NCI-H1417 (cell line): ENCODE data around the gene CDH7.

ENCODE experiments used
- DNase-seq, 3 experiments: peaks; one replicate each; lab custom pipeline; 2025; lab: John Stamatoyannopoulos, UW

Gene CDH7, protein sequence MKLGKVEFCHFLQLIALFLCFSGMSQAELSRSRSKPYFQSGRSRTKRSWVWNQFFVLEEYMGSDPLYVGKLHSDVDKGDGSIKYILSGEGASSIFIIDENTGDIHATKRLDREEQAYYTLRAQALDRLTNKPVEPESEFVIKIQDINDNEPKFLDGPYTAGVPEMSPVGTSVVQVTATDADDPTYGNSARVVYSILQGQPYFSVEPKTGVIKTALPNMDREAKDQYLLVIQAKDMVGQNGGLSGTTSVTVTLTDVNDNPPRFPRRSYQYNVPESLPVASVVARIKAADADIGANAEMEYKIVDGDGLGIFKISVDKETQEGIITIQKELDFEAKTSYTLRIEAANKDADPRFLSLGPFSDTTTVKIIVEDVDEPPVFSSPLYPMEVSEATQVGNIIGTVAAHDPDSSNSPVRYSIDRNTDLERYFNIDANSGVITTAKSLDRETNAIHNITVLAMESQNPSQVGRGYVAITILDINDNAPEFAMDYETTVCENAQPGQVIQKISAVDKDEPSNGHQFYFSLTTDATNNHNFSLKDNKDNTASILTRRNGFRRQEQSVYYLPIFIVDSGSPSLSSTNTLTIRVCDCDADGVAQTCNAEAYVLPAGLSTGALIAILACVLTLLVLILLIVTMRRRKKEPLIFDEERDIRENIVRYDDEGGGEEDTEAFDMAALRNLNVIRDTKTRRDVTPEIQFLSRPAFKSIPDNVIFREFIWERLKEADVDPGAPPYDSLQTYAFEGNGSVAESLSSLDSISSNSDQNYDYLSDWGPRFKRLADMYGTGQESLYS

DNA sequence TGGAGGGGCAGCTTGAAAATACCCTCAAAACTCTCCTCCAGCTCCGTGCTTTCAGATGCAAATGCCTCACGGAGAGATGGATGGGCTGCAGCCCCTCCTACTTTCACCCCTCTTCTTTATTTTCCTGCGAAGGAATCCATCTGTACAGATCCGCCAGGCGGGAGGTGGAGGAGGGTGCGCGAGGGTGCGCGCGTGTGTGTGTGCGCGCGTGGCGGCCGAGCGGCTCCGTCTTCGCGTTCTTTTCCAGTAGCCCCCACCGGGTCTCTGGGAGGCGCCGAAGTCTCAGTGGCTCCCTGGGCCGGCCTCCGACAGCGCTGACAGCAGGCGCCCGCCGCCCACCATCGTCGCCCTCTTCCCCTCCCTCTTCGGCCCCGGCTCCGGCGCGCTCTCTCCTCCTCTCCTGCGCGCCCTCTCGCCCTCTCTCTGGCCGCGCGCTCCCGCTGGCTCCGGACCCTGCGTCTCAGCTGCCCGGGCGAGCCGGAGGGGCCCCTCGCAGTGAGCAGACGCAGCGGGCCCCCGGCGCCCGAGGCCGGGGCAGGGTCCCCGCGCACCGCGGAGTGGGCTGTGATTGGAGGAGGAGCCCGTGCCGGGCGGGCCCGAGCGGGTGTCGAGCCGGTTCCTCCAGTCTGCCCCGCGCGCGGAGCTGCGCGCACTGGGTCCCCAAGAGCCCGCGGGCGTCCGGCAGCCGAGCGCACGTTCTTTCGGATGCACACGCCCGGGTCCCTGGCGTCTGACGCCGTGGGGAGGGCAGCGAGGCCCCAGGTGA is at the start of gene CDH7:
CDH7 (plus strand) TSS at position 624 of the 766 bp plus-strand sequence. CDS start 11,831 bp downstream, outside the sequence.
- peak in 2 of 3 experiments; percentile 88 to 97 for DNase-seq

DNA sequence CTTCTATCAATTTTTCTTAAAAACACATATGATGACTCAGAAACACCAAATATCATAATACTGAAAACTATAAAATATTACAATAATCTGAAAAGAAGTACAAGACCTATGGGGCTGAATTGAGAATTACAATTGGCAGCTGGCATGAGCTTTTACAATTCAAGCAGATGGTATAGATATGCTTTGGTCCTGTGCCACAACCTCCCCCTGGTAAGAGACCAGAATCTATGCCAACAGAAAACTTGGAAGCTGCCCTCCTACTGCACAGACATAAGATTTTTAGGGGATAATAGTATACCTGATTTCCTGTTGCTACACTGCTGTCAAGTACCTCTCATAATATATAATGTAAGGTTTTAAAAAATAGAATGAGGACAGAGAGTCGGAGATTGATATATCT is 46.8 kb upstream of the CDH7 start:
- DNase-seq: no peak

DNA sequence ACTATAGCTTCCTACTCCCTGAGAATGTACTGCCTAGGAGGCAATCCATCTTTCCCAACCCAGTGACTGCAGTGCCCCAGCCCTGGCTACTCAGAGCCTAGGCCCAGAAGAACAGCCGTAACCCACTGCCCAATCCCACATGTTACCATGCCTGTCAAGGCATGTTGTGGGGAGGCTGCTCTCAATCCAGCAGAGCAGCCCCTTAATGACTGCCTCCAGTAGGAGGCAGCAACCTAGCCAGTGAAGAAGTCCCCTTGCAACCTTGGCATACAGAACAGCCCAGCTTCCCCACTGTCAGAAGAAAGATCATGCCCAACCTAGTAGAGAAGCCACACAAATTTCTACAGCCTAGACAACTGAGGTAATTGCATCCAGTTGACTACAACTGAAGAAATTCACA is 44.2 kb upstream of the CDH7 start:
- no peak for DNase-seq

DNA sequence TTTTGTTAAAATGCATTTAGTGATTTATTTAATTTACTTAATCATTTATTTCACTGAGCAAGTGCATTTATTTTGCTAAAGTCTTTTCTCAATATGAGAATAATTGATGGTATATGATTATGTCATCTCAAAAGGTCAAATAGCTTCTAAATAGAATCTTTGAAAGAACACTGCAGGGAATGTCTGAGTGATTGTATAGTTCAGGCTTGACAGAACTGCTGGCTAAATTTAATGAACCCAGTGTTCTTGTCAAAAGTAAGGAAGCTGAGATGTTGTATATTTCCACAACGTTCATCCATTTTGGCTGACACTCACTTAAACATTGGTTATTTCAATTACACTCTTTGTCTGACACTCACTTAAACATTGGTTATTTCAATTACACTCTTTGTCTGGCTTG is 39.3 kb upstream of the CDH7 start:
- peak in 1 of 3 experiments; percentile 51 for DNase-seq

DNA sequence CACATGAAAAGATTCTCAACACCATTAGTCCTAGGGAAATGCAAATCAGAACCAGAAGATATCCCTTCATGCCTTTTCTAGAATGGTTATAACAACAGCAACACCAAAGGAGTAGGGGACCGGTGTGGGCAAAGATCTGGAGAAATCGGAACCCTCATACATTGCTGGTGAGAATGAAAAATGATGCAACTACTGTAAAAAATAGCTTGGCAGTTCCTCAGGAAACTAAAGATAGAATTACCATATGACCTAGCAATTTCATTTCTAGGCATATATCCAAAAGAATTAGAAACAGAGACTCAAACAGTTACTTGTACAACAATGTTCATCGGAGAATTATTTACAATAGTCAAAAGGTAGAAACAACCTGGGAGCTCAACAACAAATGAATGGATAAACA is 29.2 kb upstream of the CDH7 start:
- DNase-seq: no peak

DNA sequence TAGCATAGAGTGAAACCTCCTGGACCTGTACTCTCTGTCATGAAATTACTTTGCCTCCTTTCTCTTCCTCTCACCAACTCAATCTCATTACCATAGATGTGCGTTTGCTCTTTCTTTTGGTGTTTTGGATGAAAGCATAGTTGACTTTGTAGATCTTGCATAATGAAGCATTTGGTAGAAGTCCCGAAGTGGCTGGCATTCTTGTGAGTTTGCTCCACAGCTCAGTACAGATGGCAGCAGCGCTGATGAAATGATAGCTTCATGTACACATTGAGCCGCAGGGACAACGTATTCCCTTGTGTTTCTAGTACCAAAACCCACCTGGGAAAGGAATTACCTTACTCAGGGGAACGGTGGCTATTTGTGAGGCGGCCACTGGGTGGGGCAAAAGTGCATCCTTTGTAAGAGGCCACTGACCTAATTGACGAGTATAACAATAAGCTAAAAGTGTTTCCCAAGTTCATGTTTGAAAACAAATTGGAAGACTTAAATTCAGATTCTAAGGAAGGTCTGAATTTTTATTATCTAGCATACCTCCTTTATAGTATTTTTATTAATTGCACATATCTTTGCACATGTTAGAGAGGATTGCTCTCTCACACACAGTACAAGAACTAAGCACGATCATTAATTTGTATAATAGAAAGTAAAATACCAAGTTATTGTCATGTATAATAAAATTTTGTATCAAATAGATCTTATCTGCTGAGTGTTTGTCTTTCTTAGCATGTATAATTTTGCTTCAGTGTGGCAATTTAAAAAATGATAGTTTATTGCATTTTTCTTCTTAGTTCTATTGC is 25.4 kb upstream of the CDH7 start:
- peak; percentile 24 to 92 (median 81) for DNase-seq

DNA sequence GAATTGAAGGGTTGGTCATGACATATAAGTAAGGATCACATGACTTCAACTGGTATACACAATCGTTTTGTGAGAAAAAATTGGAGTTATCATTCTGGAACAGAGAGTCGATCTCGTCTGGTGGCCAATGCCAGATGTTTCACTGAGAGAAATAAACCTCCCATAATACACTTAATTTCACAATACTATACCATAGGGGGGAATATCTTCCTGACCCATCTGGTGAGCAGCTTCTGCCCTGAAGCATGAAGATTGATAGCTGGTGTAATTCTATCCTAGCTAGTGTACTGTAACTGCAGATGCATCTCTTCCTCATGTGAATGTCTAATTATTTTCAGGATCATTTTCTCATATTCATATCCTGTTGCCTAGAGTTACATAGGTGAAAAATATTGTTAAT is 15.7 kb upstream of the CDH7 start:
- no peak for DNase-seq

DNA sequence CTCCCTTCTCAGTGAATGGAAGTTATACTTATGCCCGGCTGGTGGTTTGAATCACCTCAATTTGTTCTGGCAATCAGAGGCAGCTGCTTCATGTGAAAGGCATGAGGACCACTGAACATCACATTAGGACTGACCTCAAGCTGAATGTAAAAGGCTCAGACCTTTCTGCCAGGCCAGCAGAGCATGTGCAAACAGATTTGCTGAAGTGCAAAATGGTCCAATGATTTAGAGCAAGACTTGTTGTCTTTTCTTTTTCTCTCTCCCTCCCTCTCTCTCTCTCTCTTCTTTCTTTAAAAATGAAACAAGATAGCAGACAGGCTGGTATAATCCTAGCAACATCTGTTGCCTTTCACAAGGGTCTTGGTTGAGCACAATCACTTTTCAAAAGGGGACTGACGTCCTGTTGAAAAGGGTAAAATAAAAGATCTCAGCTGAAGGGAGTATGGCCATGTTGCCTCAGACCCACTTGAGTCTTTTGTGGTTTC is 13.3 kb upstream of the CDH7 start:
- peak in 2 of 3 experiments; percentile 29 to 69 for DNase-seq

DNA sequence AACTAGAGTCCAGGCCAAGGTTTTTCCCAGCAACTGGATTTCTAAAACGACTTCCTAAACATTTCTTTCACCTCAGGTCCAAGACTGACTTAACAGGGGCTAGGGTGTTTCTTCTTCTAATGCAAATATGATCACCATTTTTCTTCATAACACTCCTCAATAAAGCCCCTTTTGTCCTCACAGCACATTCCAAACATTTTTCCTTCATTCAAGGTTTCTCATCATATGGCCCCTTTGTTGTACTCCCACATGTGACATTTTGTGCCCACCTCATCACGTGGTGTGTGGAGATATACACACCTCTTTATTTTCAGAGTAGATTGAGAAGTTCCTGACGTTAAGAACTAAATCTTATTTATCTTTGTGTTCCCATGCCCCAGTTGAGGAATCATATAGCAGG is 3.9 kb upstream of the CDH7 start:
- DNase-seq: no peak

DNA sequence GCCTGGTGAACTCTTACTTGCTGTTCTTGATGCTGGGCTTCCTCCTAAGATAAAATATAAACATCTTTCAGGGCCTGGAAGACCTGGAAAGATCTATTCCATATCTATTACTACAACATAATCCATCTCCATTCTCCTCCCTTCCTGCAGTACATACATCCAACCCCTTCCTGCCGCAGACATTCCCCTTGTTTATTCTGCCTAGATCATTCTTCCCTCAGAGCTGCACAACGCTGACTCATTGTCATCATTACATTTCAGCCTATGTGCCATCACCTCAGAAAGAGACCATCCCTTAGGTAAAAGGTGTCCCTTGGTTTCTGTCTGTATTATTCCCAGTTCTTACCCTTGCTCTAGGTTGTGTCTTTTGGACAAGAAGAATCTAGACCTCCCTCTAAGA is 2.5 kb upstream of the CDH7 start:
- no peak for DNase-seq

DNA sequence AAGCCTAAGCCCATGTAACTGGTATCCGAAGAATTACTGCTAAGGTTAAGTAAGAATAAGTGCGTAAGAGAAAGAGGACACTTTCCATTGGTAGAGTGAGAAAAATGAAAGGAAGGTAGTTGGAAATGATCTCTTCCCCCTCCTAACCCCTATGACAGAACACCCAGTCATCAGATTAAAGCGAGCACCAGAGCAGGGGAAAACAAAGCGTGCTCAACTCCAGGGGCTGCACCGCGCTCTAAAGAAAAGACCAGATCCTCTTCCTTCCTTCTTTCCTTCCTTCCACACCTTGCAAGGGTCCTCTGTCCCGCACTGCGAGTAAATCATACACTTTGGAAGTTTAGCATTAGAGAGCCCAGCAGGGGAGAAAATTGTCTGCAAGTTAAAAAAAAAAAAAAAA is 971 bp upstream of the CDH7 start:
- DNase-seq: no peak

DNA sequence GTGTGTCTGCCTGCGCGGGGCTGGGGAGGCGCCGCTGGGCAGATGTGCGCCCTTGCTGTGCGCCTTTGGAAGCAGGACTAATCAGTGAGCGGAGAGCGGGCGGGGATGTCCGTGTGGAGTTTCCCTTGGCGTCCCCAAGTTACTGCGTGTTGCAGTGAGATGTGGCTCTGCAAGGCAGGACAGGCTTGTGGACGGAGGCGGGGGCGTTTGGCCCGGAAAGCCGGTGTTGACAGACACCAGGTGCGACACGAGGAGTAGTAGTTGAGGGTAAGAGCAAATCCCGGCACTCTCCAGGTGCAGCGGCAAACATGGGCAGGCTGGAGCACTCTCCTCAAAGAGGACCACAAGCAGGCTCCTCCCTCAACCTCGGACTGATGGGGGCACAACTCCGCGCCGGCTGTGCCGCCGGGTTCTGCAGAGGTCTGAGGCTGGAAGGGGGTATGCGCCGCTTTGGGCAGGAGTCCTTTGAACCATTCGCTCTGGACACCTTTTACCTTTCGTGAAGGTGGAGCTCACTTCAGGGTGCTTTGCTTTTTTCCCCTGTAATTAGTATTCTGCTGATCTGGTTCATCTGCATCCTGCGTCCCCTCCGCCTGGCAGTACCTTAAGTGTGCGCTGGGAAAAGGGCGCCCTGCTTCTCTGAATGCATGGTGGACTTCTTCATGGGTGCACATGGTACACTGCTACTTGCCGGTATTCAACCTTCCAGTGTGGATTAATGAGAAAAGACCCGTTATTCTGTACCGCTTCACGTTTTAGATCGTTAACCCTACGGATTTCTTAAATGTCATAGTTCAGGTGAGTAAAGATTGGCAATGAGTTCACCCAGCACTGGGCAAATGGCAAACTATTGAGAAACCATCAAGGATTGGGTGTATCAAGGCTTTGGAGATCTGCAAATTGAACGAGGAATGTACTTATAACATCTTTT is 608 bp downstream of the CDH7 start:
- peak in 2 of 3 experiments; percentile 93 to 97 for DNase-seq

DNA sequence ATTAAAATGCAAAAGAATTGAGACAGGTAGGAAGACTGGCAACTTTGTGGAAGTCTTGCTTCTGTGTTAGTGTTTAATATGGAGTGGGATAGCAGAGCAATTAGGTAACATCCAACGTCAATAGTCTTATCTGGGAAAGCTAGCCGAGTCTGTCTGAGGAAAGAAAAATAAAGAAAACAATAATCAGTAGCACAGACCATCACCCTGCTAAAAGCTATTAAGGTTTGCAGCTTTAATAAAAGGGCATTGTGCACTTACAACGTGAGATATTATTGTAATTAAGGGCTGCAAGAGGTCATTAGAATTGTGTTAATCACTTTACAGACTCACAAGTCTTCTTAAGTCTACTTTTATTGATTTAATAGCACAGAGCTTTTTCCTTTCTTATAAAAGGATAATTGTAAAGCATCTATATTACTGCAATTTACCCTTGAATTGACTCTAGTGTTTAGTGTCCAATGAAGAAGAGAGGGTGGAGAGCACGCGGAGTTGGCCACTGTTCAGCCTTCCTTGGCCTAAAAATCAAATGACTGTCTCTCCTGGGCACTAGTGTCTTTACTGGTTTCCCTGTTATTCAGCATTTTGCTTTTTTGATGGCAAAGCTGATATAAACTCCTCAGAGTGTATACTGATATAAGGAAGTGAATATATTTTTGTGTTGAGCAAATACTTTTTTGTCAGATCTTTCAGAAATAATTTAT is 2.0 kb downstream of the CDH7 start:
- DNase-seq: peak in 2 of 3 experiments; percentile 41 to 89

DNA sequence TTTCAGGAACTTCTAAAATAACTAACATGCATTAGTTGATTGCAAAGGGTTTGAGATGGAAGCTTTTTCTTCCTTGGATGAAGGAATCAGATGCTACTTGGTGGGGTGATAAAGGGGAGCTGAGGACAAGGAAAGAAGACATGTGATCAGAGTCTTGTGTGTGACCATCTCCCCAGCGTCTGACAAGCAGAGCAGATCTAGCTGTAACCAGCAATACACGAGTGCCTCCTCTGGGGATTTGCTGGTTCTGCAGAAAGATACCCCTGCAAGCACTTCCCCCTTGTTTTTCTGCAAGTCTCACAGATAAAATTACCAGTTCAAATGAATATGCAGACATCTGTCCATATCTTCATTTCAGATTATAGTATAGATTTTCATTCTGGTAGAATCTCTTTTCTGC is 2.7 kb downstream of the CDH7 start:
- peak; percentile 29 to 82 (median 59) for DNase-seq

DNA sequence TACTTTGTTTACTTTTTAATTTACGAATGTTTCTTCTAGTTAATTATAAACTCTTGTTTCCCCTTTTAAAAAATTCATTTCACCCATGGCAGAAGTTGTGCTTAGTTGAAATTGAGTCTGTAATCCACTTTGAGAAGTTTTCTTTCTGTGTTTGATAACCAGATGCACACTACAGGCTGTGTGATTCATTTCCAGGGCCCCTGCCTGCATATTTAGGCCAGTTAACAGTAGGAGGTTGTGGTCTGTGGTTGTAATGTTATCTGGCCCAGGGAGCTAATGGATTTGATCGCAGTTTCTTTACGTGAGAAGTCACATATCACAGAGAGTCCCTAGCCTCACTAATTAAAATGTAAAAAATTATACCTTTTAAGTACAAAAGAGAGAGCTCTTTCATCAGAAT is 3.3 kb downstream of the CDH7 start:
- DNase-seq: peak; percentile 17 to 67 (median 30)

DNA sequence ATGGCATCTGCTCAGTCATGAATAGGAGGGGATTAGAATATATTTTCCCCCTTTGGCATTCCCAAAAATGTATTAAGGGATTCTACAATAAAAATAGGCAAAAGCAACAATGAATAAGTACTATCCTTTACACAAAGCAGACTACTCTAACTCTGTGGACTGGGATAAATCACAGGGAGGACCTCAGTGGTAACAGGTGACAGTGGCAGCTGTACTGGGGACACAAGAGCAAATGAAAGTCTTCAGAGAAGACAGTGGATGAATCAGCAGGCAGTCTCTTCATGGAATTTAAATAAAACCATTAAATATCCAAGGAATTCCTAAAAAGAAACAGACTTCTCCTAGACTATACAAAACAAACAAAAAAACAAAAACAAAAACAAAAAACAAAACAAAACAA is 4.8 kb downstream of the CDH7 start:
- no peak for DNase-seq

DNA sequence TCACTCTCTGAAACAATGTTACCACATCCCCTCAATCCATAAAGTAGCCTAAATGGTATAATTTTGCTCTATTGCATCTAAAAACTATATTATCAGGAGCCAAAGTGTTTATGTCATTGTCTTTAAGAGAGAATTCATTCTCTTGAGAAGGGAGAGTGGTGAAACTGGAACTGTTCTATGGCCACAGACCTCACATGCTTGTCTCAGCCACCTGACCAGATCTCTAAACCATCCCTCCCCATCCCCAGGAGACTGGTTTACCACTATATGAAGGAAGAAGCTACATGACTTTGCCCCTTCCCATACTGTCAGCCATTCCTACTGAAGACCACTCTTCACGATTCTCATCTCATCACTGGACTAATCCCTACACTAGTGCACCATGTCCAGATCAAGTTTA is 9.6 kb downstream of the CDH7 start:
- DNase-seq: no peak

DNA sequence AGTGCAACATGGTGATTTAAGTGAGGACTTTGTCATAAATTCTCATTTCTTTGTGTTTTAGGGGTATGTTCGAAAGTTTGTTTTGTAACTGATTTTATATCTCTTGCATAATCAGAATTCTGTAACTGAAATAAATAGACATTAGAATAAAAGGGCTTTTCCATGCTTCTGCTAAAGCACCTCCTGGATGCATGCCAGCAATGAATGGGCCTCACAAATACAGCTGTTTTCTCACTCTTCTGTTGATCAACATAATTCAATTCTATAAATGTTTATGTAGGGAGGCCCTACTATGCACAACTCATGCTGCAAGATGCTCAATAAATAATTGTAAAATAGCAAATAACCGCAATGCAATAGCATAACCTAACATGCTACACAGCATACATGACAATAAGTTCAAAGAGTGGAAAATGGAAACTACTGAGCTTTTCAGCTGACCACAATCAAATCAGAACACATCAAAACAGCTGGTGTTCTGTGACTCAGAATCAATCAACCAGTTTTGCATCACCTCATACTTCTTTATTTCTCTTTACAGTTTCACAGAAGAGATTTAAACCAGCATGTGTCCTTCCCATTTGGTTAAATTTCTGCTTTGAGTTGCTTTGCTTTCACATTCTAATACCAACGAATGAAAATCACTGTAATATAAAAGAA is 11.0 kb downstream of the CDH7 start:
- DNase-seq: peak in 2 of 3 experiments; percentile 42 to 60

DNA sequence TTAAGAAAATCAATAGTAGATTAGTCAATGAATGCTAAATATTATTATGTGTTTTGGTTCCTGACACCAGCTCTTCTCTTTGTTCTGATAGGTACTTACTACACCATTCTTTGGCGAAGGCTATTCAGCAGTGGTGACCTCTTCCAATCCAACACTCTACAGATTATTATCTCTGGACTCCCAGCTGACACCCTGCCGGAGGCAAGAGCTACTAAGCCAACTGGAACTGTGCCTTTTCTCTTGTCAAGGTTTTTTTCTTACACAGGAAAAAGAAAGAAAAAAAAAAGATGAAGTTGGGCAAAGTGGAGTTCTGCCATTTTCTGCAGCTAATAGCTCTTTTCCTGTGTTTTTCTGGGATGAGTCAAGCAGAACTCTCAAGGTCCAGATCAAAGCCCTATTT is 11.7 kb downstream of the CDH7 start:
- no peak for DNase-seq
